NCI-H1436 (cell line): ENCODE results near the gene PCSK6.

ENCODE experiments used
- DNase-seq: peaks from one replicate; lab custom pipeline; 2025; lab: John Stamatoyannopoulos, UW

The PCSK6 gene

GRCh38 chr15:101325263-101326025 is 164.1 kb downstream of the PCSK6 start:
- DNase-seq = no peak

DNA sequence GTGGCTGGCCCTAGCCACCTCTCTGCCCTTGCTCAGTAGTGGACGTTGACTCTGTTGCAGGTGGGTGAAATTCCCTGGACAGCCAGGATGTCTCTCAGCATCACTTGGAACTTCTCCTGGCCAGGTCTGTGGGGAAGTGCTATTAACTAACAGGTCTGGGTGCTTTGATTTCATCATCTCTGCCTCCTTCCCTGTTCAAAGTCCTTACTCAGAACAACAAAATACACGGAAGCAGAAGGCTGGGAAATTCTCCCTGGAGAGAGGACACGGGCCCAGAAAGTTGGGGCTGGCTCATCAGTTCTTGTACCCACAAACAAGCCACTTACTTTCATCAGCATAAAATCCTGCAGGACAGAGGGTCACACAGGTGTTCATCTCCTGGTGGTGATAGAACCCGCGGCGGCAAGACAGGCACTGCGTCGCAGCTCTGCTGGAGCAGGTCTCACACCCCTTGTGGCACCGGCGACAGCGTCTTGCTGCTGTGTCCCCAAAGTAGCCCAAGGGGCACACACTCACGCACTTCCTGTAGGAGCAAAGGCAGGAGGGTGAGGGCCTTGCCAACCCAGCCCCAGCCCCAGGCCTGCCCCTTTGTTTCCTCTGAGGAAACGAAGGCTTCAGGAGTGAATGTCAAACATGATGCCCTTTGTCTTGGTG is 164.9 kb downstream of the PCSK6 start:
- DNase-seq = no peak

DNA sequence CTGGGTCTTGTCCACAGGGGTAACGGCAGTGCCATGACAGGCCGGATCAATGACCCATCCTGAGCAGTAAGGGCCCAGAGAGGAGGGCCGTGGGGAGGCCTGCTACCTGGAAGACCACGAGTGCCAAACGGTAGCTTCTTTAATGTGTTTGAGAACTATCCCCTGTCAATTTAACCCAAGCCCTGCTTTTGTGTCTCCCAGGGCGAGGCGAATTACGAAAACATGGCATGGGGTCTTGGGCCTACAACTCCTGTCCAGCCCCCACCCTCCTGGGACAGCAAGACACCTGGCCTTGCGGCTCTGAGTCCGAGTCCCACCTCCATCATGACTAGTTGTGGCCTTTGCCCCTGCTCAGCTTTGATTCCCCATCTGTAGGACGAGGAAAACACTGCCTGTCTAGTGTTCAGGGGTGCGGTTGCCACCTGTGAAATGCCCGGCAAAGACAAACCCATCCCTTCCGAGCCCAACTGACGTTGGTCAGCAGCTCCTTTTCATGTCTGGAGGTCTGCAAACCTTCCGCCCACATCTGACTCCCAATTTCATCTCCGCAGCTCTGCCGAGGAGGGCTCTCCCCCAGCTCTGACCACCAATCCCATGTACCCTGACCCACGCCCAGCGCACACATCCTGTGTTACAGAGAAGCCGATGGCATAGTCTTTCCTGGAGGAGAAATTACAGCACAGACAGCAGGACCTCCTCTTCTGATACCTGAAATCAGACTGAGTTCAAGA is 165.5 kb downstream of the PCSK6 start:
- no peak for DNase-seq

GRCh38 chr15:101322854-101323477 is 166.5 kb downstream of the PCSK6 start:
- DNase-seq = no peak

- DNase-seq = no peak
Observed at GRCh38 chr15:101322016-101322695, 167.4 kb downstream of the PCSK6 start.

DNA sequence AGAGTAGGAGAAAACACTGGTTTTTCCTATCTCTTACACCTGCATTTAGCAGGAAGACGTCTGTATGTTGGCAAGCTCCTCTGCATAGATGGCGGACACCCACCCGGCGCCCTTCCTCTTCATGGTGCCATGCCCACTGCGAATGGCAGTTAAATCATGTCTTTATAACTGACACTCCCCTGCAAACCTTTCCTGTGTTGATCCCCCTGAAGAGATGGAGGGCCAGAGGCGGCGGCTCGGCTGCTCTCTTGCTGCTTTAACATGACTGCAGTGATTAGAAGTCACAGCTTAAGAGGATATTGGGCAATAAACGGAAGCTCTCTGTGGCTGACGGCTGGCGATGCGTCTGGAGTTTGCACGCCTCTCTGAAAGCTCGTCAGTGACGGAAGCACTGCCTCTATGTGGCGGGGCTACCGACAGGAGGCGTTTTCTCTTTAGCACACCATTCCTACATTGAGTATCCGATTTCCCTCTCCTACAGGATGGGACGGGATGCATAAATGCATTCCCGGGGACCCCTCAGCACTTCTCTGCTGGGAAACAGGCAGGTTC is 168.9 kb downstream of the PCSK6 start:
- no peak for DNase-seq

- no peak for DNase-seq
Observed at GRCh38 chr15:101318839-101319238, 170.7 kb downstream of the PCSK6 start.

DNA sequence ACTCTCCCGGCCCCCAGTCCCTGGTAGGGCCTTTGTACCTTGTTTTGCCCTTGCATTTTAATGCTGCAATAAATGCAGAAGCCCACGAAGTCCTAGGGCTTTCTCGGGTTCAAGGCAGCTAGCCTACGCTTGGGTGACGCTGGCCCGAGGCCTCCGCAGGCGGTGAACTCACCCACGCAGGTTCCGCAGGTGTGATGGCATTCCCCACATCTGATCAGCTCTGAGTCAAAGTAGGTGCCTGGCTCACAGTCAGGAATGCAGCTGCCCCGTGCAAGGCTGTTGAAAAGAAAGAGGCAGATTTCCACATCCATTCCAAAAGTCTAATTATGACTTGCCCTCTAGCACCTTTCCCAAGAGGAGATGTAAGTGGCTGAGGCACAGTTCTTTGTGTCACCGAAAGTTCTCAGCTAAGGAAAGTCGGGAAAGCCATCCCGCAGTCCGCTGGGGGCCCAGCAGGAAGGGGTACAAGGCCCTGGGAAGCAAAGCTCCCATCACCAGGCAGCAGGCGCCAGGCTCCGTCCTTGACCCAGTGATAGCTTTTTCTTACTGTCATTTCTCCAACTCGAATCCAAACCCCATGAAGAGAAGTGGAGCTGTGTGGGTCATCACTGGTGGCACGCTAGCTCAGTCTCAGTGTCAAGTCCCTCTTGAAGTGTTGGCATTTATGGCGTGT is 171.2 kb downstream of the PCSK6 start:
- DNase-seq = no peak

DNA sequence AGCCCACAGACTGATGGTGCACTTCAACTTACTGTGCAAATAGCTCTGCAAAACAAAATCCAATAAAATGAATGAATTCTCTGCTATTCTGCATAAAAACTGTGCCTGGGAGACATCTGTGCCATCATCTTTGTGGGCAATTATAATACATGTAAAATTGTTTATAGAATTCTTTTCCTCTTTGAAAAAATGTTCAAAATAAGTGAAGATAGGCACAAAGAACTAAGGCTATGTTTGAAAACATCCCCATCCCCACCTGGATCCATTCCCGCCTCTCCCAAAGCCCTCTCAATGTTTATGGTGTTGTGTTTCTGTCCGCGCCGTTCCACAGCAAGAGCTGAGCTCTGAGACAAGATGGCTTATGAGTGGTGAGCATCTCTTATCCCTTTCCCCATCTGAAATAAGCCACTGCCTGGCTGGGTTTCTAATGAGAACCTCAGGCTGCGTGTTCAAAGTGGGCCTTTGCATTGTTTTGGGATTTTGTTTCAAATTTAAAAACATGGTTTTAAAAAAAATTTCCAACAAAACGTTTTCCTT is 172.1 kb downstream of the PCSK6 start:
- DNase-seq = no peak

- no peak for DNase-seq
Observed at GRCh38 chr15:101316529-101316928, 173.0 kb downstream of the PCSK6 start.

- no peak for DNase-seq
Observed at GRCh38 chr15:101315736-101316135, 173.8 kb downstream of the PCSK6 start.

DNA sequence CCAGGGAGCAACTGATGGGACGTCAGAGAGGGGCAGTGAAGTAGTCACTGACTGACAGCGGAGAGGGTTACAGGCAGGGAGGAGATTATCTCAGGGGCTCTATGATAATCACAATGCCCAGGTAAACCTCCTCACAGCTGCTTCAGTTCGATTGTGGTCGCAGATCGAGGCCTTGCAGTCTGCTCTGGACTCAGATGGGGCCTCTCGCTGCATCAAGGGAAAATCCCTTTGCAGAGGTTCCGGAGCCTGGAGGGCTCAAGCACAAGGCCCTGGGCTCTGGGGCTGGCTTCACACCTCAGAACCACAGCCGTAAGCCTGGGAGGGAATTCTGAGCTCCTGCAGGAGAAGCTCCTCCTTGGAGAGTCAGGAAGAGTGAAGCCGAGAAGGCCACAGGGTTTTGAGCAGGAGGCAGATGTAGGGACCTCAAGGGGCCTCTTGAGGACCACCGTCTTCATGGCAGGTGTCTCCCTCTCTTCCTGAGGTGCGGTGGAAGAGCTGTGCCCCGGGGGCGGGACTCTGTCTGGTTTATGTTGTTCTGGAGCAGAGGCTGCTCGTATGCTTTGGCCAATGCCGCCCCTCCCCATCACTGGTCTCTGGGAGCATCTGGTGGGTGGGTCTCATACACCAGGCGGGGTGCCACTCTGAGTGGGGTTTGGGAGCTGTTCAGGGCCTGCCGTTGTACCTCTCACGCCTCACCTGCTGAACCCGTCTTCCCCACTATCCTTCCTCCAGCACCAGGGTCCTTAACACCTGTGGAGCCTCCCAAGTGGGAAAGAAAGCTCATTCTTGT is 175.0 kb downstream of the PCSK6 start:
- no peak for DNase-seq

DNA sequence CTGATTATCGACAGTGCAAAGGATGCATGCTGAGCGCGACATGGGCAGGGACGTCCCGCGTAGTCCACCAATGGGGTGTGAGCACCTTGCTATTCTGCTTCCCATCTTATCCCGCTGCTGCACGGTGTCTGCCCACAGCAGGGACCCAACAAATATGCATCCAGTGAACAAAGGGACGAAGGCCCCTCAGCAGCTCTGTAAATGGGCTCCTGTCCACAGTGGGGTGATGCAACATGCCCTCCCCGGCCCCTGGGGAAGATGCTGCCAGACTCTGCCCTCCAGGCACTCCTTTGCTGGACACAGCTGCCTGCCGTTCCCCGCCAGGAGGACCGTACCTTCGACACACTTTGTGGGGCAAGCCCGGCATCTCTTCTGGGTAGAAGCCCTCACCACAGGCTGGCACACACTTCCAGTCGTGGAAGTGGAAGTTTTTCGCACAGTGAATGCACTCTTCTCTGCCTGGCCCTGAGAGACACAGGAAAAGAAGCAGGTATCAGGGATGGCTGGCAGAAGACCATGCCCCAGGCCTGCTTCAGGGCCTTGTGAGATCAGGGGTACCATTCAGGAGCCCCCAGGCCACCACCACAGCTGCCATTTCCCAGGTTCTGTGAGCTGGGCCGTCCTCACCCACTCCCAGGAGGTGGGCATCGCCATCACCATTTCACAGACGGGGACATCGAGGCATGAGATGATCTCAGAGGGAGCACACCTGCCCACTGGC is 176.3 kb downstream of the PCSK6 start:
- no peak for DNase-seq

GRCh38 chr15:101310508-101310907 is 179.0 kb downstream of the PCSK6 start:
- no peak for DNase-seq

GRCh38 chr15:101310161-101310480 is 179.4 kb downstream of the PCSK6 start:
- no peak for DNase-seq

- DNase-seq = no peak
Observed at GRCh38 chr15:101309436-101310160, 179.9 kb downstream of the PCSK6 start.

DNA sequence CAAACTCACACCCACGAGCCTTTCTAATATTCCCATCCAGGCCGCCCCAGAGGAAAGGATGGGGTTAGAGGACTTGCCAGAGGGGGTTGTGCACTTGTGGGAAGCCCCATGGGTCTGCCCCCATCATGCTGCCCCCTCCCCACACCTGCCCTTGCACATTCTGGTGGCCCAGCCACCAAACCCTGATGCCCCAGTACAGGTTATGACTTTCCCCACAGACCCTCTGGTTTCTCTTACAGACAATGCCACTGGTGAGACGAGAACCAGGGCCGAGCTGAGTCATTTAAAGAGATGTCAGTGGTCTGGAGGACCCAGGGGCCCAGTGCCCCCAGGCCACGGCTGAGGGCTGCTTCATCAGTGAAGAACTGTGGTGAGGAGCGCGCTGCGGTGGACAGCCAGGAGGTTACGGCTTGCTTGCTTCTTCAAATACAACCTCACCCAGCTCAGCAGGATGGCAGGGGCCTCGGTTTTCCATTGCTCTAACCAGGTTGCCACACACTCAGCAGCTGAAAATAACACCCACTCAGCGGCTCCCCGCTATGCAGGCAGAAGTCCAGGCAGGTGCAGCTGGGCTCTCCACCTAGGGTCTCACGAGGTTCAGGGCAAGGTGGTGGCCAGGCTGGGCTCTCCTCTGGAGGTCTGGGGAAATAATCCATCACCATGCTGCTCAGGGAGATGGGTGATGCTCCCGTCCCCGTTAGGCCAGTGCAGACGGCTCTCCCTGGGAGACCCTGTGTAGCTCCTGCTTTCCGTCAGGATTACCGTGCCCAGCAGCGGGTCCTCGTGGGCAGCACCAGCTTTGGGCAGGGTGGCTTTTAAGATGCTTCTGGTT is 180.7 kb downstream of the PCSK6 start:
- DNase-seq = no peak
